Osteoblast (primary cell): ENCODE results near the gene ATP6V1B1. TPM values are rescaled to one million over a fixed set of nuclear protein-coding genes. Genes with fewer than 3 reads are reported as not detected.

ENCODE experiments used
- DNase-seq: peaks from one replicate; pipeline ENCODE4 v3.0.0; 2011; ENCODE audit warnings: low spot score, mixed read lengths; ENCODE audit not compliant: insufficient read length; ENCODE audit errors: missing footprints
- H2AFZ ChIP-seq: 2 replicates; pipeline ENCODE4 v1.6.0; 2011; ENCODE audit warnings: mild to moderate bottlenecking, low read length
- H3K27ac ChIP-seq: 2 replicates; pipeline ENCODE4 v1.5.1; 2011; ENCODE audit warnings: mild to moderate bottlenecking, low read depth, low read length, moderate library complexity
- H3K27me3 ChIP-seq: 2 replicates; pipeline ENCODE4 v1.6.0; 2012; ENCODE audit warnings: mild to moderate bottlenecking, control low read depth, inconsistent platforms, low read length, moderate library complexity; ENCODE audit not compliant: insufficient read depth
- H3K36me3 ChIP-seq: 2 replicates; pipeline ENCODE4 v1.5.1; 2011; ENCODE audit warnings: mild to moderate bottlenecking, low read length, control low read depth, moderate library complexity; ENCODE audit not compliant: insufficient read depth
- H3K4me1 ChIP-seq: 2 replicates; pipeline ENCODE4 v1.5.1; 2011; ENCODE audit warnings: mild to moderate bottlenecking, low read length, control low read depth, moderate library complexity; ENCODE audit not compliant: insufficient read depth
- H3K4me2 ChIP-seq: 2 replicates; pipeline ENCODE4 v1.6.0; 2011; ENCODE audit warnings: mild to moderate bottlenecking, low read length; ENCODE audit not compliant: insufficient read depth
- H3K4me3 ChIP-seq: fragments of 200-600 bp; sonication (generic); 3 replicates; pipeline ENCODE4 v1.5.1; 2012; ENCODE audit warnings: mild to moderate bottlenecking, low read length, inconsistent platforms; ENCODE audit not compliant: insufficient read depth
- H3K79me2 ChIP-seq: 2 replicates; pipeline ENCODE4 v1.6.0; 2012; ENCODE audit warnings: mild to moderate bottlenecking, low read length, control low read depth, inconsistent platforms; ENCODE audit not compliant: insufficient read depth
- H3K9me3 ChIP-seq: 2 replicates; pipeline ENCODE4 v1.5.1; 2011; ENCODE audit warnings: low read depth, low read length, control low read depth
- H4K20me1 ChIP-seq: 2 replicates; pipeline ENCODE4 v1.6.0; 2012; ENCODE audit warnings: mild to moderate bottlenecking, low read length, control low read depth; ENCODE audit not compliant: insufficient read depth
- total RNA-seq: library from RNA; depleted of rRNA; stranded (reverse); fragments of >200 nt; gene quantifications from 2 replicates; pipeline ENCODE4 v1.2.3, GENCODE V29; 2012
- TF ChIP-seq, protein P1 (sequence below): IDR thresholded peaks from 2 replicates; pipeline ENCODE4 v1.5.1; 2011; ENCODE audit warnings: mild to moderate bottlenecking, low read depth, low read length, moderate library complexity; ENCODE audit errors: extremely low read depth

ATP6V1B1 gene
- total RNA-seq, 1 donor = 2.5 TPM

DNA sequence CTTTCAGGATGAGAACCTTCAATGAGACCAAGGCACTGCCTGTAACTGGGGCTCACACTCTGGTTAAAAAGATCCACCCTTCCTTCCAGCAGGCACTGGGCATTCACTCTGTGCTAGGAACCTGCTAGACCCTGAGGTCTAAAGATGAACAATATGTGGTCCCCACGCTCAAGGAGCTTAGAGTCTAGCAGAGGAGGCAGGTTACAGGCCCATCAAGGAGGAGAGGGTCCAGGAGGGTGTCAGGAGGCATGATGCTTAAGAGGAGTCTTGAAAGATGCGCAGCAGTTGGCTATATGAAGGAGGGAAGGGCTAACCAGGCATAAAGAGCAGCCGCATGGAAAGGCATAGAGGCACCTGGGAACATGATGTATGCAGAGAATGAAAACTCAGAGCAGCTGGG is 47.3 kb downstream of the ATP6V1B1 start:
- DNase-seq = peak; percentile 35

DNA sequence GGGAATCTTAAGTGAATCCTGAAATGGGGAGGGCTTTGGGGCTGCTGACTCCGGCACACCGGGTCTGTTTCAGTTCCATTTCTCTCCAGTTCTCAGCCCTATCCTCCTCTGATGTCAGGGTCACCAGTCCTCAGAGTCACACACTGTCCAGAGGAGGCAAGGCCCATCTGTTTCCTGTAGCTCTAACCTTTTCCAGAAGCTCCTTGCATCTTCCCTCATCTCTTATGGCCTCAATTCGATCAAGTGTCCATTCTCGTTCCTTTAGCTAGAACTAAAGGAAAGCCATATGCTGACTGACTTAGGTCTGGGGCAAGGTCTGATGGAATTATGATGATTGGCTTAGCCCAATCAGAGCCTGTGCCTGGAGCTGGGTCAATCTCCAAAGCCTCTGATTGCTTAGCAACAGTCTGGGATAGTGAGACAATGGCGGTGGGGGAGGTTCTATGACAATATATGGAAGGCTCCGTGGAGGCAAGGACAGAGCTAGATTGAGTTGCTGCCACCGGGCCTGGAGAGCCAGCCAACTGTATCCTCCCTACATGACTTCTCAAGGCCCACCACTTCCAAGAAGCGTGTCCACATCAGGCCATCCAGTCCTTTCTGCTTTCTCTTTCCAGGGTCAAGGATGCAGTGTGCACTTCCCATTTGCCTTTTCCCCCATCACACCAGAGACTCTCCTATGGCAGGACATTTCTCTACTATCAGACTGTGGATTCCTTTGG is 48.0 kb downstream of the ATP6V1B1 start:
- TF ChIP-seq, protein P1, sequence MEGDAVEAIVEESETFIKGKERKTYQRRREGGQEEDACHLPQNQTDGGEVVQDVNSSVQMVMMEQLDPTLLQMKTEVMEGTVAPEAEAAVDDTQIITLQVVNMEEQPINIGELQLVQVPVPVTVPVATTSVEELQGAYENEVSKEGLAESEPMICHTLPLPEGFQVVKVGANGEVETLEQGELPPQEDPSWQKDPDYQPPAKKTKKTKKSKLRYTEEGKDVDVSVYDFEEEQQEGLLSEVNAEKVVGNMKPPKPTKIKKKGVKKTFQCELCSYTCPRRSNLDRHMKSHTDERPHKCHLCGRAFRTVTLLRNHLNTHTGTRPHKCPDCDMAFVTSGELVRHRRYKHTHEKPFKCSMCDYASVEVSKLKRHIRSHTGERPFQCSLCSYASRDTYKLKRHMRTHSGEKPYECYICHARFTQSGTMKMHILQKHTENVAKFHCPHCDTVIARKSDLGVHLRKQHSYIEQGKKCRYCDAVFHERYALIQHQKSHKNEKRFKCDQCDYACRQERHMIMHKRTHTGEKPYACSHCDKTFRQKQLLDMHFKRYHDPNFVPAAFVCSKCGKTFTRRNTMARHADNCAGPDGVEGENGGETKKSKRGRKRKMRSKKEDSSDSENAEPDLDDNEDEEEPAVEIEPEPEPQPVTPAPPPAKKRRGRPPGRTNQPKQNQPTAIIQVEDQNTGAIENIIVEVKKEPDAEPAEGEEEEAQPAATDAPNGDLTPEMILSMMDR = no peak
- no peaks in the 10 kb centered on the region for H3K27me3 ChIP-seq
- H3K27ac ChIP-seq = no peak overlapping the region
- no peak overlapping the region for H3K4me2 ChIP-seq
- H3K4me3 ChIP-seq = no peak overlapping the region
- no peaks in the 10 kb centered on the region for H3K79me2 ChIP-seq
- peaks cover 3% of the 10 kb centered on the region for H4K20me1 ChIP-seq
- H3K4me1 ChIP-seq = no peaks in the 10 kb centered on the region
- no peaks in the 10 kb centered on the region for H3K9me3 ChIP-seq
- peaks cover 27% of the 10 kb centered on the region for H3K36me3 ChIP-seq
- no peak overlapping the region for H2AFZ ChIP-seq
- DNase-seq = peak; percentile 53

More for the DNA sequence above, 47.3 kb downstream of the ATP6V1B1 start:
- H3K4me2 ChIP-seq = no peak overlapping the region
- TF ChIP-seq, protein P1 = no peak
- H4K20me1 ChIP-seq = peaks cover 3% of the 10 kb centered on the region
- peaks cover 4% of the 10 kb centered on the region for H3K4me1 ChIP-seq
- peaks cover 20% of the 10 kb centered on the region for H3K36me3 ChIP-seq
- H3K79me2 ChIP-seq = no peaks in the 10 kb centered on the region
- H3K27me3 ChIP-seq = no peaks in the 10 kb centered on the region
- no peak overlapping the region for H3K4me3 ChIP-seq
- no peak overlapping the region for H2AFZ ChIP-seq
- no peaks in the 10 kb centered on the region for H3K9me3 ChIP-seq
- H3K27ac ChIP-seq = no peak overlapping the region

DNA sequence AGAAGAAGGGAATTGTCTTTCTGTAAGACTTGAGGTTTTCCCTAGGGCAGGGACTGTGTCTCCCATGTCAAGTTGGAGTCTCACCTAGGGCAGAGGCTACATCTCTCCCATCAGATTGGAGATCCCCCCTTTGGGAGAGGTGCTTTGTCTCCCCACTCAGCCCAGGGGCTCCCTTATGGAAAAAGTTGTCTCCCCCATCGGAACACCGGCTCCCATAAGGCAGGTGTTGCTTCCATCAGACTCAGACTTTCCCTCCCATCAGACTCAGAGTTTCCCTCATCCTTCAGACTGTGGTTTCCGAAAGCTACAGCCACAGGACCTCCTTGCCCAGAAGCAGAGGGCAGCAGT is 48.5 kb downstream of the ATP6V1B1 start:
- Histone ChIP-seq H3K27ac (no peak overlapping the region), H3K4me2 (no peak overlapping the region), H3K27me3 (no peaks in the 10 kb centered on the region), H2AFZ (no peak overlapping the region), H3K36me3 (peaks cover 32% of the 10 kb centered on the region), H3K4me1 (no peaks in the 10 kb centered on the region), H4K20me1 (peaks cover 4% of the 10 kb centered on the region), H3K79me2 (no peaks in the 10 kb centered on the region), H3K4me3 (no peak overlapping the region), H3K9me3 (no peaks in the 10 kb centered on the region)
- peak; percentile 10 for DNase-seq
- TF ChIP-seq, protein P1 = no peak

DNA sequence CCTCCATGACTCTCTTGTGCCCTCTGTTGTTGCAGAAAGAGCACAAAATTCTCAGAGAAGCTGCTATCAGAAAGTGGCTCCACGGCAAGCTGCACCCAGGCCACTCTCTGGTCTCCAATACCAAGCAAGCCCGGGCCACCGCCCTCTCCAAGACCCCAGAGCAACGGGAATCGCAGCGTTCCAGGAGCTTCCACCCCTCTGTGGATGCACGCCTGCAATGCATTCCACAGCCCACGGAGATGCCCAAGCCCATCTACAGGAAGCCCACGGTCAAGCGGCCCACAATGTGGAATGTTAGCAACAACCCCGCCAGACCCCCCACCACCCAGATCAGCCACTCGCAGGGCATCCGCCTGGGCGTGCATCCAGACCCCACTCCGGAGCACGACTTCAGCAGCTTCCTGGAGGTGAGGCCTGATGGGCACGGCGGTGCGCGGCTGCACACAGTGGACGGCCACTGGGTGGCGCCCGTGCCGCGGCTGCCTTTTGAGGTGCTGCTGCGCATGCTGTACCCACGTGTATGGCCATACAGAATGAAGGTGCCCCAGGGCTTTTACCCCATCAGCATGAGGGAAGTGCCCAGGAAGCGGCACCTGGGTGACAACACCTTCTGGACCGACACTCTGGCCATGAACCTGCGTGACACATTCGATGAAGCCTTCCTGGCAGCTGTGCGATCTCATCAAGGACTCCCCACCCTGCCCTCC is 49.0 kb downstream of the ATP6V1B1 start:
- Histone ChIP-seq H3K9me3 (no peaks in the 10 kb centered on the region), H3K27ac (no peak overlapping the region), H3K79me2 (no peaks in the 10 kb centered on the region), H3K27me3 (no peaks in the 10 kb centered on the region), H3K4me2 (no peak overlapping the region), H4K20me1 (peaks cover 9% of the 10 kb centered on the region), H3K36me3 (peaks cover 37% of the 10 kb centered on the region), H2AFZ (no peak overlapping the region), H3K4me1 (no peaks in the 10 kb centered on the region), H3K4me3 (no peak overlapping the region)
- TF ChIP-seq, protein P1 = peak; percentile 70
- DNase-seq = peak; percentile 97
